Hair follicular keratinocyte (primary cell): Measurements from ENCODE around the gene OR5T2. TPM values are rescaled to one million over a fixed set of nuclear protein-coding genes. Genes with fewer than 3 reads are reported as not detected.

ENCODE experiments used
- total RNA-seq: library from RNA; depleted of rRNA; stranded (reverse); fragments of >200 nt; gene quantifications from 2 replicates; pipeline ENCODE4 v1.2.3, GENCODE V29; 2015

Gene OR5T2
- not detected in 2 replicates for total RNA-seq

DNA sequence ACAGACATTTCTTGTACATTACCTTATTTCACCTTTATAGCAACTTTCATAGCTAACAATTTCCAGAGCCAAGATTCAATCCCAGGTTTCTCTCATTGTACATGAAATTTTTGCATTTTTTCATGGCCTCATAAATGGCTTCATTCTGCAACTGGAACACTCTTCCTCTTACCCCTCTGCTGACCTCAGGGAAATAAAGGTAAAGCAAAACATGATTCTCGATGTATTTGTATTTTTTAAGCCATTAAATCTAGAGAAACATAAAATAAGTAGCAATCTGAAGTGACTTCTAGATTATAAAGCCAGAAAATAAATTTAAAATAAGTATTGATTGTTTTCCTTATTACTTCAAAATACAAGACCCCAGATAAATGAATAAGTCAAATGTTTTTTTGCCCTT lies at the start of gene OR5T2:
Gene OR5T2, minus strand, starts transcription at position 101 of the 400 bp plus-strand sequence. CDS start 1,193 bp downstream, outside the sequence.

DNA sequence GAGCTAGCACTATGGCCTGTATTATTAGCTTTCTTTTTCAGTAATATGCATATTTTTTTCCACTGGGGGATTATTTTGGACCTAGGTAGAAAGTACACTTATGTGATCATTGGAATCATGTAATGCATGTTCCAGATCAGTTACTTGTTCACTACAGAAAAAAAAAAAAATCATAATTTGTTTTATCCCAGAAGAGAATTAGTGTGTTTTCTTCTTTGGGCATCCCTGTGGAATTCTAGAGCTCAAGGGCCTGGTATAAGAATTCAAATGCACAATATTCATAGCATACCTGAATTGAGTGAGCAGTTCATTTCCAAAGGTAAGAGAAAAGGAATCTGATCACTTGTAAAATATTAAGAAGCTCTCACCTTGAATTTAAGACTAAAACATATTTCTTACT lies 39.8 kb upstream of the OR5T2 start, which contains the start of gene OR5T1:
Gene OR5T1, plus strand, starts transcription at position 301 of the 400 bp plus-strand sequence. CDS start 1,485 bp downstream, outside the sequence.

DNA sequence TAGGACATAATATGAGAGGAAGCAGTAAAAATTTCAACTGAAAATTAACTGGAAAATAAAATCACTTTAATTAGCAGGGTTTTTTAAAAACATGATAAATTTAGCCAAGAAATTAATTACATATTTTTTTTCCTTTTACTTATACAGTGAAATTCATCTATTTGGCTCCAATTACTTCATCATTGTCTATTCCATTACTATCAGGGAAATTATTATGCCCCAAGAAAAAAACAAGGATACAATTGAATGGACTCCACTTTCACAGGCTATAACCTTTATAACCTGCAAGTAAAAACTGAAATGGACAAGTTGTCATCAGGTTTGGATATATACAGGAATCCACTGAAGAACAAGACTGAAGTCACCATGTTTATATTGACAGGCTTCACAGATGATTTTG lies 17.9 kb upstream of the OR5T2 start, which contains the start of gene OR5T3:
Gene OR5T3, plus strand, starts transcription at position 301 of the 400 bp plus-strand sequence. Its CDS starts 0 bp downstream, at position 301.

Other genes starting within 250 kb of the OR5T2 start
- not detected in 2 replicates for gene OR5F1, start 239.6 kb downstream of the OR5T2 start, total RNA-seq
- gene OR5AS1, start 206.6 kb downstream of the OR5T2 start, total RNA-seq, result not detected in 2 replicates
- not detected in 2 replicates for gene OR8I2, start 140.9 kb downstream of the OR5T2 start, total RNA-seq
- not detected in 2 replicates for gene OR8H2, start 130.6 kb downstream of the OR5T2 start, total RNA-seq
- not detected in 2 replicates for gene OR8H3, start 111.9 kb downstream of the OR5T2 start, total RNA-seq
- gene OR8J3, start 94.1 kb downstream of the OR5T2 start, total RNA-seq, result not detected in 2 replicates
- gene OR8K5, start 73.9 kb downstream of the OR5T2 start, total RNA-seq, result not detected in 2 replicates
- not detected in 2 replicates for gene OR5J2, start 57.6 kb downstream of the OR5T2 start, total RNA-seq
- gene OR5T3, start 18.0 kb upstream of the OR5T2 start, total RNA-seq, result not detected in 2 replicates
- not detected in 2 replicates for gene OR5T1, start 39.9 kb upstream of the OR5T2 start, total RNA-seq
- not detected in 2 replicates for gene OR8H1, start 58.0 kb upstream of the OR5T2 start, total RNA-seq
- gene OR8K3, start 80.9 kb upstream of the OR5T2 start, total RNA-seq, result not detected in 2 replicates
- gene OR8K1, start 111.8 kb upstream of the OR5T2 start, total RNA-seq, result not detected in 2 replicates
- gene OR8J1, start 120.0 kb upstream of the OR5T2 start, total RNA-seq, result not detected in 2 replicates
- not detected in 2 replicates for gene OR8U1, start 141.4 kb upstream of the OR5T2 start, total RNA-seq
- gene OR5AL1, start 178.4 kb upstream of the OR5T2 start, total RNA-seq, result not detected in 2 replicates
- not detected in 2 replicates for gene OR5M3, start 239.1 kb upstream of the OR5T2 start, total RNA-seq